Measurements from ENCODE around the gene TAS2R40.

TAS2R40 gene

GRCh38 chr7:143269251-143269650, 47.4 kb downstream of the TAS2R40 start:
- peaks cover 5% of the 10 kb centered on the region; the same call in 1 of the 2 replicates for H3K79me2 ChIP-seq (ENCODE audit: insufficient read depth, low read depth)
- H4K20me1 ChIP-seq (ENCODE audit: insufficient read depth) = no peaks in the 10 kb centered on the region
- H3K27me3 ChIP-seq (ENCODE audit: insufficient read depth, low read depth) = no peaks in the 10 kb centered on the region
- no peak overlapping the region for H3K4me2 ChIP-seq
- H3K27ac ChIP-seq = no peak overlapping the region
- no peaks in the 10 kb centered on the region for H3K36me3 ChIP-seq (ENCODE audit: insufficient read depth)
- TF ChIP-seq, protein P1, sequence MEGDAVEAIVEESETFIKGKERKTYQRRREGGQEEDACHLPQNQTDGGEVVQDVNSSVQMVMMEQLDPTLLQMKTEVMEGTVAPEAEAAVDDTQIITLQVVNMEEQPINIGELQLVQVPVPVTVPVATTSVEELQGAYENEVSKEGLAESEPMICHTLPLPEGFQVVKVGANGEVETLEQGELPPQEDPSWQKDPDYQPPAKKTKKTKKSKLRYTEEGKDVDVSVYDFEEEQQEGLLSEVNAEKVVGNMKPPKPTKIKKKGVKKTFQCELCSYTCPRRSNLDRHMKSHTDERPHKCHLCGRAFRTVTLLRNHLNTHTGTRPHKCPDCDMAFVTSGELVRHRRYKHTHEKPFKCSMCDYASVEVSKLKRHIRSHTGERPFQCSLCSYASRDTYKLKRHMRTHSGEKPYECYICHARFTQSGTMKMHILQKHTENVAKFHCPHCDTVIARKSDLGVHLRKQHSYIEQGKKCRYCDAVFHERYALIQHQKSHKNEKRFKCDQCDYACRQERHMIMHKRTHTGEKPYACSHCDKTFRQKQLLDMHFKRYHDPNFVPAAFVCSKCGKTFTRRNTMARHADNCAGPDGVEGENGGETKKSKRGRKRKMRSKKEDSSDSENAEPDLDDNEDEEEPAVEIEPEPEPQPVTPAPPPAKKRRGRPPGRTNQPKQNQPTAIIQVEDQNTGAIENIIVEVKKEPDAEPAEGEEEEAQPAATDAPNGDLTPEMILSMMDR (conservative IDR thresholded peaks at IDR 0.05; ENCODE audit: low read depth, low read length) = no peak
- peaks cover 5% of the 10 kb centered on the region for H3K4me1 ChIP-seq (ENCODE audit: low read depth, poor library complexity, severe bottlenecking)
- H3K4me3 ChIP-seq (IDR thresholded peaks at IDR 0.05; ENCODE audit: insufficient read depth, low read depth, low read length) = no peak overlapping the region
- no peak overlapping the region for H2AFZ ChIP-seq (ENCODE audit: low read depth)
- no peak overlapping the region for H3K9ac ChIP-seq

- no peak overlapping the region for H3K27ac ChIP-seq
- no peak overlapping the region for H3K9ac ChIP-seq
- H3K4me1 ChIP-seq (ENCODE audit: low read depth, poor library complexity, severe bottlenecking) = no peaks in the 10 kb centered on the region
- no peaks in the 10 kb centered on the region for H3K79me2 ChIP-seq (ENCODE audit: insufficient read depth, low read depth)
- TF ChIP-seq, protein P1 (conservative IDR thresholded peaks at IDR 0.05; ENCODE audit: low read depth, low read length) = no peak
- no peak overlapping the region for H2AFZ ChIP-seq (ENCODE audit: low read depth)
- no peaks in the 10 kb centered on the region for H3K36me3 ChIP-seq (ENCODE audit: insufficient read depth)
- H3K4me3 ChIP-seq (IDR thresholded peaks at IDR 0.05; ENCODE audit: insufficient read depth, low read depth, low read length) = no peak overlapping the region
- no peaks in the 10 kb centered on the region for H3K27me3 ChIP-seq (ENCODE audit: insufficient read depth, low read depth)
- no peak overlapping the region for H3K4me2 ChIP-seq
- no peaks in the 10 kb centered on the region for H4K20me1 ChIP-seq (ENCODE audit: insufficient read depth)
Measured at GRCh38 chr7:143271240-143271639, 49.4 kb downstream of the TAS2R40 start.
